ENCODE measurements around the gene OR2L8.

The OR2L8 gene, protein sequence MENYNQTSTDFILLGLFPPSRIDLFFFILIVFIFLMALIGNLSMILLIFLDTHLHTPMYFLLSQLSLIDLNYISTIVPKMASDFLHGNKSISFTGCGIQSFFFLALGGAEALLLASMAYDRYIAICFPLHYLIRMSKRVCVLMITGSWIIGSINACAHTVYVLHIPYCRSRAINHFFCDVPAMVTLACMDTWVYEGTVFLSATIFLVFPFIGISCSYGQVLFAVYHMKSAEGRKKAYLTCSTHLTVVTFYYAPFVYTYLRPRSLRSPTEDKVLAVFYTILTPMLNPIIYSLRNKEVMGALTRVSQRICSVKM

DNA sequence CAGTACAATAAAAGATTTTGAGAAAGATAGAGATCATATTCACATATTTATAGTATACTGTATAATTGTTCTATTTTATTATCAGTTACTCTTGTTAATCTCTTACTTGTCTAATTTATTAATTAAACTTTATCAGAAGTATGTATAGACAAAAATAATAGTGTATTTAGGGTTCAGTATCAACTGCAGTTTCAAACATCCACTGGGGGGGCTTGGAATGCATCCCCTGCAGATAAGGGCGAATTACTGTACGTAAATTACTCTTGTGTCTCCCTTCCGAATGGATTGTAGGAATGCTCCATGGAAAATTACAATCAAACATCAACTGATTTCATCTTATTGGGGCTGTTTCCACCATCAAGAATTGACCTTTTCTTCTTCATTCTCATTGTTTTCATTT, at the start of gene OR2L8:
TSS of gene OR2L8 (plus strand) at position 301 of the 400 bp plus-strand sequence. CDS start at position 301, 0 bp downstream.
- no peak for DNase-seq

DNA sequence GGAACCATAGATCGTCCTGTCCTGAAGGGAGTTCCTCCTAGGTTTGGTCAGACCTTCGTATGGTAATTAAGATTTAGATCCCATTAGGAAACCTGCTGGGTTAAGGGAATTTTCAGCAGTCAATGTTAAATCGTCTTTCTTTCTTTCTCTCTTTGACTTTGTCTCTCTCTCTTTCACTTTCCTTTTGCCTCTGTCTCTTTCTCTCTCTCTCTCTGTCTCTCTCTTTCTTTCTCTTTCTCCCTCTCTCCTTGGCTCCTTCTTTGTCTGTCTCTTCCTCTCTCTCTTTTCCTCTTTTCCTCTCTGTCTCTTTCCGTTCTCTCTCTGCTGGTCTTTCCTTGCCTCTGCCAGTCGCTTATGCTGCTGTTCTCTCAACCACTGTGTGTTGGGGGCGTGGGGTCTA, 44.5 kb upstream of the OR2L8 start:
- no peak for DNase-seq

DNA sequence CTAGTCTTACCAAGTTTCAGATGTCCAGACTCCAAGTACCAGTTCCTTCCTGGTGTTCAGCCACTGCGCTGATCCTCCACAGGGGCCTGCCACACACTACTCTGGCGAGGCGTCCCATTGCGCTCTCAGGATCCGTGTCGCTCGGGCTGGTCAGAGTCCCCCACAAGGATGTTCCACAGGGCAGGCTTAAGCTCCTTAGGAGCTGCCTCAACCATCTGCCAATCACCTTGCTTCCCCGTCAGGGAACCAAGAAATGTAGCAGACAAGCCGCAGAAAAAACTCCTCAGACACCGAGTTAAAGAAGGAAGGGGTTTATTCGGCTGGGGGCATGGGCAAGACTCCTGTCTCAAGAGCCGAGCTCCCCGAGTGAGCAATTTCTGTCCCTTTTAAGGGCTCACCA, 43.5 kb upstream of the OR2L8 start:
- no peak for DNase-seq

DNA sequence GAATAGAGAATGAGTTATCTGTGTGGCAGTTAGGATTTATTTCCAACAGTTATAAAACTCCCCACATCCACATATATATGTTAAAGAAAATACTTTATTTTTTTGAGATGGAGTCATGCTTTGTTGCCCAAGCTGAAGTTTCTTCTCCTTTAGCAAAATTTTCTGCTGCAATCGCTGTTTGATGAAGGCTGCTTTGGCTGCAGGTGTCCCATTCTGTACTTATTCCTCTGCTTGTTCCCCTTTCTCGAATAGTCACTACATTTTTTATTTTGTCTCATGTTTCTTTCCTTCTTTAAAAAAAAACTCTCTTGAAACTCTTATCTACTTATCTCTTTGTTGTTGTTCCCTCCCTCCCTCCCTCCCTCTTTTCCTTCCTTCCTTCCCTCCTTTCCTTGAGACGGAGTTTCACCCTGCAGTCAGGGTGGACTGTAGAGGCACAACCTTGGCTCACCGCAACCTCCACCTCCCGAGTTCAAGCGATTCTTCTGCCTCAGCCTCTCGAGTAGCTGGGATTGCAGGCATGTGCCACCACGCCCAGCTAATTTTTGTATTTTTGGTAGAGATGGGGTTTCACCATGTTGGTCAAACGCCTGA, 42.7 kb upstream of the OR2L8 start:
- no peak for DNase-seq

DNA sequence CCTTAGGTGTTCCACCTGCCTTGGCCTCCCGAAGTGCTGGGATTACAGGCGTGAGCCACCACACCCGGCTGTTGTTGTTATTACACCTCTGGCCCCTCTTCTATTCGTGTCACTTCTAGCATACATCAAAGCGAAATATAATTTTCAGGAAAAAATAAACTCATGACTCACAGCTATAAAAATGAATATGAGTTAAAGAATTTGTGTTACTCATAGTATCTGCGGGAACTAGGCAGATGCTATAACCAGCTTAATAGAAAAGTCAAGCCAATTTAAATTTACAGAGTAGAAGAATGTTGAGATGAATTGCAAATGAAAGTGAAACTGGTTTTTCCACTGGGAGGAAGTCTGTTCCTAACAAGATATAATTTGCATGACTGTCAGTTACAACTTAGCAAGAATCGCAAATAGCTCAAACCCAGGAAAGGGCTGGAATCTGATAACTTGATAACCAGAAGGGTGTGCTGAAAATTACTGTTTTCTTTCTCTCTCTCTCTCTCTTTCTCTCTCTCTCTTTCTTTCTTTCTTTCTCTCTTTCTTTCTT, 42.1 kb upstream of the OR2L8 start:
- no peak for DNase-seq

DNA sequence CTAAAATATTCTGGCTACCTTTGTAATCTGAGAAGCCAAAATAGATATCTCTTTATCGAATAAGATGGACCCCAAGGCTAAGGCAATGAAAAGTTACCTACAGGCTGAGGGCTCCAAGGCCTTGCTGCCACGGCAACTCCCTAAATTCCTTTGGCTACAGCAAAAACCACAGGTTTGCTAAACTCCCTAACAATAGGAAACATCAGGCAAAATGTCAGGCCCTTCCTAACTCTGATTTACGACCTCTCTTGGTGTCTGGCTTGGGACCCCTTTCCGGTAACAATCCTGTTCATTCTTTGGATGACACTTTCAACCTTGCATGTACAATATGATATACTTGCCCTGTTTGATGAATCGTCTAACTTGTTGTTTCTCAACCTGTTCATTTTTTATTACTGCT, 39.9 kb upstream of the OR2L8 start:
- no peak for DNase-seq

DNA sequence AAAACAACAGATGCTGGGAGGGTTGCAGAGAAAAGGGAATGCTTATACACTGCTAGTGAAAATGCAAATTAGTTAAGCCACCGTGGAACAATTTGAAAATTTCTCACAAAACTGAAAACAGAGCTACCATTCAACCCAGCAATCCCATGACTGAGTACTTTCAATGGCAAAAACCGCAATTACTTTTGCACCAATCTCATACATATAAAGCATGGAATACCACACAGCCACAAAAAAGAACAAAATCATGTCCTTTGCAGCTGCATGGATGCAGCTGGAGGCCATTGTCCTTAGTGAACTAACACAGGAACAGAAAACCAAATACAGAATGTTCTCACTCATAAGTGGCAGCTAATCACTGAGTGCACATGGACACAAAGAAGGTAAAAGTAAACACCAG, 34.9 kb upstream of the OR2L8 start:
- no peak for DNase-seq

DNA sequence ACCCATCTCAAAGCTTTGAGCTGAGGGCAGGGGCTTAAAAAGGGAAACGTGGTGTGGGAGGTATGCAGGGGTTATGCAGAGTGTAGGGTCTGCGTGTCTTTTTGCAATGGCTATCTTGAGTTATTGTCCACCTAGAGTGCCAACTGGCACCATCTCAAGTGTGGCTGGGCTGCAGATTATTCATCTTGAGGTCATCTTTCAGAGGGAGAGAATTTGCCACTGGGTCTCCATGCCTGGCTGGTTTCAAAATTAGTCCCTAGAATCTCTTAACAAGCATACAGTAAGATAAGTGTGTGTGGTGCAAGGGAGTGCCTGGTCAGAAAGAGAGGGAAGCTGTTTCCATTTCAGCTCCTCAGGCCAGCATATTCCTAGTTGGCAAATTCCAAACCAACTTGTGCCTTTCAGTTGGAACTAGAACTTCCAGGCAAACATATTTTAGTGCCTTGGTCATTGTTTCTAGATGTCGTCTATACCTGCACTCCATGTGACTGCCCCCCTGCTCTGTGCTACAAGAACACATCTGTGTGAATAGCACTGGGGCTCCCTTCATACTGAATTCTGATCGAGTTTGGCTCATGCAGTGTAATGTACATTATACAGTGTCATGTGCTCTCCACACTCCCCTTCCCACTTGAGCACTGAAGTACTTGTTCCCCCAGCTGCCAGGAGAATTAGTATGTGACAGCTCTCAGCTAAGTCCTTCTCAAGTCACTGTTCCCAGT, 33.6 kb upstream of the OR2L8 start:
- no peak for DNase-seq

DNA sequence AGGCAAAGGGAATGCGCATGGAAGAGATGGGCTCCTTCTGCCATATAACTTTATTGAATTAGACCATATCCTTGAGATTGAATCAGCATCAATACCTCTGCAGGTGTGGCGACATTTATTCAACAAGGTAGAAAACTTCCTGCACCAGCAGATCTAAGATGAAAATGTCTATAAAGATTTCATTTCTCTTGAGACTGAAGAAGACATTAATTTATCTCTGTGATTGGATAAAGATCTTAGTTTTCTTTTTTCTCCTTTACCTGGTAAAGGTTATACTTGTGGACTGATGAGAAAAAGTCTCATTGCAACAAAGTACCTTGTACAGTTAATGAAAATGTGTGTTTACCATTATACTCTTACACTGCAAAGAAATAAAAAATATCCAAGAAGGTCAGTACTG, 28.7 kb upstream of the OR2L8 start, which contains the start of gene OR2T8:
TSS of gene OR2T8 (plus strand) at position 301 of the 400 bp plus-strand sequence. CDS start 766 bp downstream, outside the sequence.
- DNase-seq: no peak

DNA sequence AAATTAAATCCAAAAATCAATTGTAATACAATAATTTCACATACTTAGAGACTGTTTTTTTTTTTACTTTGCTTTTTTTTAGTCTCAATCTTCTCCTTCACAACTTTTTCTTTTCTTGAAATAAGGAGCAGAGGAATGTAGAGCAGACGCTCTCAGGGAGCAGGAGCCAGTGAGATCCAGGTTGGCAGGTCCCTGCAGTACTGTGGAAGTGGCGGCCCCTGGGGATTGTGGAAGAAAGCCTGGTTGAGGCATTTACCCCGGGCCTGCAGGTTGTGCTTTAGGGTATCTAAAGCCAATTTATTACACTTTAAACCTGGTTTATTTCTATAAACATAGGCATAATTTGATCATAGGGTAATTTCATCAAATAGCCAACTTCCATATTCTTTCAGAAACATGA, 24.7 kb upstream of the OR2L8 start:
- DNase-seq: no peak

DNA sequence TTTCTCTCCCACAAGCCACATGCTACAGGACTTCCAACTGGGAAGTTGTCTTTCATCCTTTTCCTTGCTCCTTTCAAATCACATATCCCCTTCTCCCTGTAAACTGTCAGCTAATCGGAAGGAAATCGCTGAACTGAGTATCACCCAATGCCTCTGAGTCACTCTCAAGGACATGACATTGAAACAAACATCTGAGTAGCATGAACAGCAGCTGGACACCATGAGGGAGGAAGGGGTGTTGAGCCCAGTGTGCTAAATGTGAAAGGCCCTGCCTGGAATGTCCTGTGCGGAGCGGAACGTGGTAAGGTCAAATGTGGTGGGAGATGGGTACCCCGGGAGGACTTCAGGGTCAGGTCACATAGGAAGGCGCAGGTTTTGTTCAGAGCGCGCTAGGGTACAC, 23.8 kb upstream of the OR2L8 start, which contains the start of gene OR2AJ1:
TSS of gene OR2AJ1 (plus strand) at position 22 of the 400 bp plus-strand sequence. CDS start 8,880 bp downstream, outside the sequence.
- DNase-seq: no peak

DNA sequence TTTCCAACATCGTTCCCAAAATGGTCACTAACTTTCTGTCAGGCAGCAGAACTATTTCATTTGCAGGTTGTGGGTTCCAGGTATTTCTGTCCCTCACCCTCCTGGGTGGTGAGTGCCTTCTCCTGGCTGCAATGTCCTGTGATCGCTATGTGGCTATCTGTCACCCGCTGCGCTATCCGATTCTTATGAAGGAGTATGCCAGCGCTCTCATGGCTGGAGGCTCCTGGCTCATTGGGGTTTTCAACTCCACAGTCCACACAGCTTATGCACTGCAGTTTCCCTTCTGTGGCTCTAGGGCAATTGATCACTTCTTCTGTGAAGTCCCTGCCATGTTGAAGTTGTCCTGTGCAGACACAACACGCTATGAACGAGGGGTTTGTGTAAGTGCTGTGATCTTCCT, 14.7 kb upstream of the OR2L8 start:
- DNase-seq: no peak

DNA sequence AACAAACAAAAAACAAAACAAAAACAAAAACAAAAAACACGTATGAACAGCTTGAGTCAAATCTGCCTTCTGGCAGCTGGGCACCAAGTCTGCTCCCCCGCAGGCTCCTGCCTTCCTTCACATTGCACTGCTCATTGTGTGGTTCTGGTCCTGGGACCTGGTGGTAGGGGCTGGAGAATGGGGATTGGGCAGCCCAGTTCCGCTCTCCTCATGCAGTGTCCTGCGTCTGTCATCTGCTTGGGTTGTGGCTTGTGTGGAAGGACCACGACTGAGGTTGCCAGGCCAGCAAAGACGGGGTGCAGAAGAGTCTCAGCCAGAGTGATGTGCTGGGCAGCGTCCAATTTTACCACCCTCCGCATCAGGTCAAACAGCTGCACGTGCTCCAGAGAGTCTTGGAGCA, 12.9 kb upstream of the OR2L8 start:
- DNase-seq: no peak

DNA sequence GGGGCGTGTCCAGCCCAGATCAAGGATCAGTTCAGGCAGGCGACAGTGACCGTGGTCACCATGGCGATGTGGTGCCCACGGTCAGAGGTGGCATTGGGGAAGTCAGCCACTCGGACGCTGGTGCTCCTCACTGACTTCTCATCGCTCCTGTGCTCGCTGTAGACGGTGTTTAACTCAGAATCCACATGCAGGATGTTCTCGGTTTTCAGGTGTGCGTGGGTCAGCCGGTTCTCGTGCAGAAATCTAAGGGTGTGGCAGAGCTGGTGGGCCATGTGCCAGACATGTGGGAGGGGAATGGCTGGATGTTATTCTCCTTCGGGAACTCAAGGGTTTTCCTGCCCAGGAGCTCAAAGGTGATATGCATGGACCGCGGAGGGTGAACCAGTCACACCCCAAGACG, 12.2 kb upstream of the OR2L8 start:
- DNase-seq: no peak

DNA sequence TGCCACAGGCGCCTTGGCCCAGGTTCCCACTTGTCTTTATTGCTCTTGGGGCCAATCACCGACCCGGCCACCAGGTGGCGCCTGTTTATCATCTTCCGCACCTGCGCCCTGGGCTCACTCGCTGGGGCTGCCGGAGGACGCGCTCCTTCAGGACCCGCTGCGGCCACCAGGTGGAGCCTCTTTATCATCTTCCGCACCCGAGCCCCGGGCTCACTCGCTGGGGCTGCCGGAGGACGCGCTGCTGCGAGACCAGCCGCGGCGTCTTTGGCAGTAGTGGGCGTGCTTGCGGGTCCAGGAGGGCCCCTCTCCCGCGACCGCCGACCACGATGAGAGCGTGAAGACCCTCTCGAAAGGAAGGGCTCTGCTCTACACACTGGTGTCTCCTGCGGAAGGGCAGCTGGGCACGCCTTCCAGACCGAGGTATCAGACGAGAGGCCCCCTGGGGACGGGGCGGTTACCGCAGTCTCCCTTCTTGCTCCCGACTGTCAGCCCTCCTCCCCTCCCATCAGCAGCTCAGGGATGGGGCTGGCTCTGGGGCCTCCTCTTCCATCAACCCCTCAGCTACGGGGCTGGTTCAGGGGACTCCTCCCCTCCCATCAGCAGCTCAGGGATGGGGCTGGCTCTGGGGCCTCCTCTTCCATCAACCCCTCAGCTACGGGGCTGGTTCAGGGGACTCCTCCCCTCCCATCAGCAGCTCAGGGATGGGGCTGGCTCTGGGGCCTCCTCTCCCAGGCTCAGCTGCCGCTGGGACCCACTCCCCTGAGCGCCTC, 11.5 kb upstream of the OR2L8 start:
- DNase-seq: peak; percentile 85

DNA sequence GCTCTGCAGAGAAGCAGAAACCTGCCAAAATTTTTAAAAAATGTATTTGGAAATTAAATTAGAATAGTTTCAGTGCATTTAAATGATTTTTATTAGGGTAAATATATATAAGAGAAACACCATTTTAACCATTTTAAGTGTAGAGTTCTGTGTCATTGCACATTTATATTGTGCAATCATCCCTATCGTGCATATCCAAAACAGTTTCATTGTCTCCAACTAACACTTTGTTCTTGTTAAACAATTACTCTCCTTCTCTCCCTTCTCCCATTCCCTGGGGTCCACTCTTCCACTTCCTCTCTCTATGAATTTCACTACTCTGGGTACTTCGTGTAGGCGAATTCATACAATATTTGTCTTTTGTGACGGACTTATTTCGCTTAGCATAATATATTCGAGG, 6.0 kb upstream of the OR2L8 start:
- no peak for DNase-seq

DNA sequence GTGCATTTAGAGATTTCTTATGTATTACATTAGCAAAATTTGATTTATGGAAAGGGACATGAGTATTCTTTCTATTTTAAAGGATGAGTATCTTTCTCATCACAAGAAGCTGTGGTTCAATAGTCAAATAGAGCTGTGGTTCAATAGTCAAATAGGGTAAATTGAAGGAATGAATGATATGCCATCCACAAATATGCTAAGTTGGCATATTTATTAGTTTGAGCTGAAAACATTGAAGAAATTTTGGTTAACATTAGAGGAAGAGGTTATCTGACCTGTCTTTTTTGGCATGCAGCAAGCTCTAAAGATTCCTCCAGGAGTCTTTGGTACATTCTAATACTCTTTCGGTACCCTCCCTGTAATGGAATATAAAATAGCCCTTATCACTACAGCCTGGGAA, 4.8 kb downstream of the OR2L8 start:
- DNase-seq: no peak

DNA sequence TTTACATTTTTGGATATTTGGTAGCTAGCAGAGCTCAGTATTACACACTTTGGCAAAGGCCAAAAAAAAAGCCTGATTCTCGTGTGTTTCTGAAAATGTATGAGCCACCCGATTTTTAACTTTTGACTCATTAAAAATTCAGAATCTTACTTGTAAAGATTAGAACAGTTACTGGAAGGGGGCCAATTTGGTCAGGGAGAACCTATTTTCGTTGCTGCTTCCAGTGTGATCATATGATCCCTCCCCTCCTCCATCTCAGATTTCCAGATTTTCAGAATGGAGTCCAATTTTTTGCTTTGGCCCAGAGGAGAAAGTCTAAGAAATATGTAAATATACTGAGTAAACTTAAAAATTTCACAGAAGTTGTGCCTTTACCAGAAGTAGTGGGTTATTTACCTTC, 13.1 kb downstream of the OR2L8 start:
- DNase-seq: no peak

DNA sequence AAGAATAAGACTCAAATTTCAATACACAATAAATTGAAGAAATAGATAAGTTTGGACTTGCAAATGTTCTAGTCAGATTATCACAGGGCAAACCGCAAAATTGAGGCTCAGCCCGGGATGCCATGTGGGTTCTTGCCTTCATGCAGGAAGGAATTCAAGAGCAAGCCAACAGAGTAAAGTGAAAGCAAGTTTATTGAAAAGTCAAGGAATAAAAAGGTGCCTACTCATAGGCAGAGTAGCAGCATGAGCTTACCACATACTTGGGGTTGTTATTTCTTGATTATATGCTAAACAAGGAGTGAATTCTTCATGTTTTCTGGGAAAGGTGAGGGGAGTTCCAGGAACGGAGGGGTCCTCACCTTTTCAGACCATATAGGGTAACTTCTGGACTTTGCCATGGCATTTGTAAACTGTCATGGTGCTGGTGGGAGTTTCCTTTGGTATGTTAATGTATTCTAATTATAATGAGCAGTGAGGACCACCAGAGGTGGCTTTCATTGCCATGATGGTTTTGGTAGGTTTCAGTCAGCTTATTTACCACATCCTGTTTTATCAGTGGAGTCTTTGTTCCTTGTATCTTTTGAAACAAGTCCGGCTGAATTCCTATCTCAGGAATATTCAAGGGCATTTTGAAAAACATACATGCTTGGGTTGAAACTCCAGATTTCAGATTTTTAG, 14.4 kb downstream of the OR2L8 start:
- no peak for DNase-seq

DNA sequence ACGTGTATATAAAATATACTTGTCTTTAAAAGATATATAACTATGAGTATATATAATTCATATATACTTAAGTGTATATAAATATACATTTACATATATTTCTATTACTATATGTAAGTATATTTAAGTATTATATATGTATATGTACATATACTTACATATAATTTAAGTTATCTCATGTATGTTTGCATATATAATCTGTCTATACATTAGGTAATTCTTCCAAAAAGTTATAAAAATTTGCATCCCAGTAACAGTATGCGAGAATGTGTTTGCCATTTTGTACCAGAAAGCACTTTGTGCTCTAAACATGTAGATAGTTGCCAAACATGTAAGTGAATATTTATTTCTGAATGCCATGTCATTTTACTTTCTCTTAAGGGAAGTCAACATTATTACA, 16.3 kb downstream of the OR2L8 start, which contains the start of gene OR2AK2:
TSS of gene OR2AK2 (plus strand) at position 301 of the 400 bp plus-strand sequence. CDS start 144 bp downstream, outside the sequence.
- DNase-seq: no peak

DNA sequence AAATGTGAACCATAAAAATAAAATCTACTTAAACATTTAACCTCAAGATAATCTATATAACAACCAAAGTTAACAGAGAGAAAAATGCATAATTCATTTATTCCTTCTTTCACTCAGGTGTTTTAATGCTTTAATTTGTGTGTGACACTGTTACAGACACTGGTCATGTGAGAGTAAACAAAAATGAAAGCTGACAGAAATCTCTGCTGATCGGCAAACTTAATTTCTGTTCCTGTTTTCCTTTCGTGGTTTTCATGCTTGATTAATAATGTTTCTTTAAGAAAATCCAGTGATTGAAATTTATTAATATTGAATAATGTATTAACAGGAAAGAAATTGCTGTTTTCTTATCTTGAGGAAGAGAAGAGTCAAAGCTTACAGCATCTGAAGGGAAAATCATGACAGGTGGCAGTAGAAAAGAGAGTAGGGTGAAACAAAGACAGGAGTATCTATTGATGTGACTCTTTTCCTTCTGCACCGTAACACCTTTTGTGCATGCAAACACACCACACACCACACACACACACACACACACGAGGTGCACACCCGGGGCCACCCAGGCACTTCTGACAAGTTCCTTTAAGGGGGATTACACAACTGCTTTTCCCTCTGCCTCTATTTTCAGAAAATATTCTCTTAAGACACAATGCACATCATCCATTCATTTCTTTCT, 18.0 kb downstream of the OR2L8 start:
- DNase-seq: no peak

DNA sequence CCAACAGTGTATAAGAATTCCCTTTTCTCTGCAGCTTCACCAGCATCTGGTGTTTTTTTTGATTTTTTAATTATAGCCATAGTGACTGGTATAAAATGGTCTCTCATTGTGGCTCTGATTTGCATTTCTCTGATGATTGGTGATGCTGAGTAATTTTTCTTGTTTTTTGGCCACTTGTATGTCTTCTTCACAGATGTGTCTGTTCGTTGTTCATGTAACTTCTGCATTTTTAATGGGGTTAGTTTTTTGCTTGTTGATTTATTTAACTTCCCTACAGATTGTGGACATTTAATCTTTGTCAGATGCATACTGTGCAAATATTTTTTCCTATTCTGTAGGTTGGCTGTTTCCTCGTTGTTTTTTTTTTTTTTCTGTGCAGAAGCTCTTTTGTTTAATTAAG, 44.3 kb downstream of the OR2L8 start:
- no peak for DNase-seq

Measured in midbrain (tissue), 1 donor.